Measurements from ENCODE around the gene TCF7. TPM values are rescaled to one million over a fixed set of nuclear protein-coding genes. Genes with fewer than 3 reads are reported as not detected.

Gene TCF7
- total and polyA plus RNA-seq, 2 of the 13 experiments (the other 11 are each of a cell fraction or from before 2014, with no cell fraction given) = 6.3 to 6.8 TPM

- TF ChIP-seq THAP8 (CRISPR knock-in tag; IDR thresholded peaks at IDR 0.05; ENCODE audit: borderline replicate concordance) = no peak
- TF ChIP-seq SMARCC2 (IDR thresholded peaks at IDR 0.05) = no peak
- no peak for TF ChIP-seq GPN1 (CRISPR knock-in tag; IDR thresholded peaks at IDR 0.05; ENCODE audit: borderline replicate concordance)
- peak; percentile 51; the same call in 1 of the 2 replicates for TF ChIP-seq ELF1 (CRISPR knock-in tag; IDR thresholded peaks at IDR 0.05)
- TF ChIP-seq YEATS4 (CRISPR knock-in tag; IDR thresholded peaks at IDR 0.05; ENCODE audit: borderline replicate concordance) = peak; percentile 72
- peak; percentile 91 for TF ChIP-seq XRCC5 (optimal IDR thresholded peaks at IDR 0.05; ENCODE audit: low read length)
- TF ChIP-seq TBP (CRISPR knock-in tag; IDR thresholded peaks at IDR 0.05) = no peak
- 0 out of 2 replicates have a peak, but pooled peaks have one; percentile 13 for TF ChIP-seq ZNF317 (CRISPR knock-in tag; IDR thresholded peaks at IDR 0.05)
- TF ChIP-seq ZNF720 (CRISPR knock-in tag; IDR thresholded peaks at IDR 0.05) = no peak
- TF ChIP-seq NR1H2 (CRISPR knock-in tag; IDR thresholded peaks at IDR 0.05; ENCODE audit: borderline replicate concordance, low read depth) = no peak
- TF ChIP-seq ZNF7 (CRISPR knock-in tag; IDR thresholded peaks at IDR 0.05) = no peak
- no peak for TF ChIP-seq ZNF382 (CRISPR knock-in tag; IDR thresholded peaks at IDR 0.05; ENCODE audit: borderline replicate concordance)
- TF ChIP-seq ZNF766 (CRISPR knock-in tag; IDR thresholded peaks at IDR 0.05; ENCODE audit: borderline replicate concordance) = peak; percentile 42; the same call in 1 of the 2 replicates
- no peak for TF ChIP-seq ATF6 (CRISPR knock-in tag; conservative IDR thresholded peaks at IDR 0.05)
- 0 out of 2 replicates have a peak, but pooled peaks have one; percentile 21 for TF ChIP-seq ZBTB25 (CRISPR knock-in tag; IDR thresholded peaks at IDR 0.05)
- peak; percentile 66; the same call in 1 of the 2 replicates for TF ChIP-seq ZNF609 (CRISPR knock-in tag; IDR thresholded peaks at IDR 0.05; ENCODE audit: borderline replicate concordance)
- TF ChIP-seq TCF7 (IDR thresholded peaks at IDR 0.05; ENCODE audit: low read depth) = peak; percentile 98
- TF ChIP-seq ZNF343 (CRISPR knock-in tag; IDR thresholded peaks at IDR 0.05) = no peak
- no peak for TF ChIP-seq ZNF576 (CRISPR knock-in tag; IDR thresholded peaks at IDR 0.05)
- TF ChIP-seq ZNF430 (CRISPR knock-in tag; IDR thresholded peaks at IDR 0.05) = no peak
These were observed 43.5 kb upstream of the TCF7 start (continued) for GRCh38 chr5:134070725-134071613.

Measured in HepG2 (cell line).